ENCODE data around the gene GRID1.

- TF ChIP-seq CTCF (IDR thresholded peaks at IDR 0.05) = no peak
- TF ChIP-seq POLR2A (IDR thresholded peaks at IDR 0.05) = no peak
These were observed 1.9 kb downstream of the GRID1 start for GRCh38 chr10:86364491-86365345.

Measured in esophagus squamous epithelium (tissue), 4 donors.